Mesothelial cell of epicardium (in vitro differentiated cells): ENCODE measurements around the gene CETN3. TPM values are rescaled to one million over a fixed set of nuclear protein-coding genes. Genes with fewer than 3 reads are reported as not detected.

Experiments
- DNase-seq, 2 experiments: peaks; one replicate each; pipeline ENCODE4 v3.0.0; 2021; ENCODE audit warnings: low spot score in 2 of 2; ENCODE audit not compliant: unreplicated experiment in 2 of 2
- H3K27ac Mint-ChIP-seq: 2 replicates; pipeline ENCODE4 v1.8.0; 2021; ENCODE audit warnings: mixed read lengths
- H3K27me3 Mint-ChIP-seq: 2 replicates; pipeline ENCODE4 v1.8.0; 2021; ENCODE audit warnings: low read depth, mixed read lengths
- H3K36me3 Mint-ChIP-seq: 2 replicates; pipeline ENCODE4 v1.8.0; 2021; ENCODE audit warnings: mixed read lengths
- H3K4me1 Mint-ChIP-seq: 2 replicates; pipeline ENCODE4 v1.8.0; 2021; ENCODE audit warnings: mixed read lengths
- H3K4me3 Mint-ChIP-seq: 2 replicates; pipeline ENCODE4 v1.8.0; 2021; ENCODE audit warnings: mild to moderate bottlenecking, moderate library complexity, mixed read lengths
- H3K9me3 Mint-ChIP-seq: 2 replicates; pipeline ENCODE4 v1.8.0; 2021; ENCODE audit warnings: mixed read lengths
- CTCF ChIP-seq: fragments of 200-600 bp; sonication (generic); IDR thresholded peaks from one replicate; pipeline ENCODE4 v1.5.0; 2021; ENCODE audit warnings: antibody characterized with exemption; ENCODE audit not compliant: unreplicated experiment
- total RNA-seq: library from RNA; stranded (reverse); gene quantifications from 3 replicates; pipeline ENCODE4 v1.2.1, GENCODE V29; 2021

CETN3 gene
- total RNA-seq = 32.9 to 35.5 TPM (median 34.2 TPM) in 3 replicates

- Mint-ChIP-seq H3K27ac (no peak within 1 kb of the TSS), H3K4me1 (peaks cover 18% of the 10 kb centered on the region), H3K36me3 (peaks cover 5% of the 10 kb centered on the region), H3K4me3 (no peak within 1 kb of the TSS), H3K27me3 (no peaks in the 10 kb centered on the region), H3K9me3 (no peaks in the 10 kb centered on the region)
- peak; percentile 77 to 91 for DNase-seq
- TF ChIP-seq CTCF = no peak
Observed at GRCh38 chr5:90409318-90410177, at the start of gene CETN3. Gene CETN3 (minus strand): TSS chr5:90409756. CDS start chr5:90409661, 95 bp downstream.

- H3K4me1 Mint-ChIP-seq = no peaks in the 10 kb centered on the region
- no peak for TF ChIP-seq CTCF
- H3K9me3 Mint-ChIP-seq = peaks cover 11% of the 10 kb centered on the region
- H3K36me3 Mint-ChIP-seq = peaks cover 3% of the 10 kb centered on the region
- no peak overlapping the region for H3K27ac Mint-ChIP-seq
- H3K27me3 Mint-ChIP-seq = no peaks in the 10 kb centered on the region
- DNase-seq = no peak
- H3K4me3 Mint-ChIP-seq = no peak overlapping the region
Observed at GRCh38 chr5:90446961-90447360, 37.4 kb upstream of the CETN3 start.

GRCh38 chr5:90440644-90441043 is 31.1 kb upstream of the CETN3 start:
- Mint-ChIP-seq H3K9me3 (peaks cover 6% of the 10 kb centered on the region), H3K4me1 (peaks cover 24% of the 10 kb centered on the region), H3K27ac (no peak overlapping the region), H3K27me3 (peaks cover 9% of the 10 kb centered on the region), H3K36me3 (peaks cover 2% of the 10 kb centered on the region), H3K4me3 (peak overlapping the region; percentile 75)
- TF ChIP-seq CTCF = no peak
- DNase-seq = no peak

GRCh38 chr5:90438100-90438499 is 28.5 kb upstream of the CETN3 start:
- Mint-ChIP-seq H3K9me3 (no peaks in the 10 kb centered on the region), H3K4me3 (no peak overlapping the region), H3K36me3 (no peaks in the 10 kb centered on the region), H3K4me1 (peaks cover 24% of the 10 kb centered on the region), H3K27ac (no peak overlapping the region), H3K27me3 (peaks cover 14% of the 10 kb centered on the region)
- DNase-seq = no peak
- no peak for TF ChIP-seq CTCF

- no peak for DNase-seq
Observed at GRCh38 chr5:90437663-90438062, 28.1 kb upstream of the CETN3 start.

More at GRCh38 chr5:90437663-90438062, 28.1 kb upstream of the CETN3 start:
- H3K4me3 Mint-ChIP-seq = no peak overlapping the region
- H3K9me3 Mint-ChIP-seq = no peaks in the 10 kb centered on the region
- H3K4me1 Mint-ChIP-seq = peaks cover 24% of the 10 kb centered on the region
- no peak for TF ChIP-seq CTCF
- H3K36me3 Mint-ChIP-seq = no peaks in the 10 kb centered on the region
- H3K27me3 Mint-ChIP-seq = peaks cover 14% of the 10 kb centered on the region
- H3K27ac Mint-ChIP-seq = no peak overlapping the region
